Measurements from ENCODE around the gene HLA-G. TPM values are rescaled to one million over a fixed set of nuclear protein-coding genes. Genes with fewer than 3 reads are reported as not detected.
"Not testable (repeated sequence)": the region's sequence is repeated elsewhere in the genome, so short reads cannot be mapped to it uniquely, and the experiment has no call there.

HLA-G gene
- total RNA-seq, 1 donor, result not detected

GRCh38 chr6:29875257-29875656, 47.6 kb downstream of the HLA-G start:
- H3K4me3 ChIP-seq (ENCODE audit: low read depth, low read length), result no peak overlapping the region
- no peak for DNase-seq (ENCODE audit: low read depth)
- TF ChIP-seq CTCF (IDR thresholded peaks at IDR 0.05; ENCODE audit: insufficient read depth, low read depth, low read length), result no peak

DNA sequence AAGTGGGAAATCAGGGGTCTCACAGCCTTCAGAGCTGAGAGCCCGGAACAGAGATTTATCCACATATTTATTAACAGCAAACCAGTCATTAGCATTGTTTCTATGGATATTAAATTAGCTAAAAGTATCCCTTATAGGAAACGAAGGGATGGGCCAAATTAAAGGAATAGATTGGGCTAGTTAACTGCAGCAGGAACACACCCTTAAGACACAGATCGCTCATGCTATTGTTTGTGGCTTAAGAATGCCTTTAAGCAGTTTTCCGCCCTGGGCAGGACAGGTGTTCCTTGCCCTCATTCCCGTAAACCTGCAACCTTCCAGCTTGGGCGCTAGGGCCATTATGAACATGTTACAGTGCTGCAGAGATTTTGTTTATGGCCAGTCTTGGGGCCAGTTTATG, 48.1 kb downstream of the HLA-G start:
- DNase-seq (ENCODE audit: low read depth); H3K4me3 ChIP-seq (ENCODE audit: low read depth, low read length): not testable (repeated sequence)

Small RNAs within 50 kb of the gene (small RNA-seq; reads per million reads assigned to genes)
- gene MICG, result not detected

Other genes starting within 250 kb of the HLA-G start
- not detected in 2 replicates for gene OR2H2, start 242.7 kb upstream of the HLA-G start, total RNA-seq
- 12.5 and 13.9 TPM in 2 replicates for gene GABBR1, start 194.6 kb upstream of the HLA-G start, total RNA-seq
- gene MOG, start 170.7 kb upstream of the HLA-G start, total RNA-seq, result not detected in 2 replicates
- 0.32 TPM in 1 of 2 replicates, not detected in the other for gene ZFP57, start 146.7 kb upstream of the HLA-G start, total RNA-seq
- gene HLA-F, start 104.4 kb upstream of the HLA-G start, total RNA-seq, result 27.2 and 42.2 TPM in 2 replicates
- gene HLA-A, start 114.7 kb downstream of the HLA-G start, total RNA-seq, result 325 and 421 TPM in 2 replicates
- gene POLR1H, start 233.4 kb downstream of the HLA-G start, total RNA-seq, result 20.0 and 20.3 TPM in 2 replicates
- gene PPP1R11, start 239.4 kb downstream of the HLA-G start, total RNA-seq, result 23.7 and 33.2 TPM in 2 replicates
- not detected in 2 replicates for gene RNF39, start 247.9 kb downstream of the HLA-G start, total RNA-seq